HG03064 (cell line): Measurements from ENCODE around the gene ANKRD9.

Experiments
- ATAC-seq: cut with Tn5 transposase; IDR thresholded peaks from one replicate; pipeline ENCODE4 v1.9.1; 2021; ENCODE audit warnings: low read depth; ENCODE audit not compliant: unreplicated experiment

Gene ANKRD9

DNA sequence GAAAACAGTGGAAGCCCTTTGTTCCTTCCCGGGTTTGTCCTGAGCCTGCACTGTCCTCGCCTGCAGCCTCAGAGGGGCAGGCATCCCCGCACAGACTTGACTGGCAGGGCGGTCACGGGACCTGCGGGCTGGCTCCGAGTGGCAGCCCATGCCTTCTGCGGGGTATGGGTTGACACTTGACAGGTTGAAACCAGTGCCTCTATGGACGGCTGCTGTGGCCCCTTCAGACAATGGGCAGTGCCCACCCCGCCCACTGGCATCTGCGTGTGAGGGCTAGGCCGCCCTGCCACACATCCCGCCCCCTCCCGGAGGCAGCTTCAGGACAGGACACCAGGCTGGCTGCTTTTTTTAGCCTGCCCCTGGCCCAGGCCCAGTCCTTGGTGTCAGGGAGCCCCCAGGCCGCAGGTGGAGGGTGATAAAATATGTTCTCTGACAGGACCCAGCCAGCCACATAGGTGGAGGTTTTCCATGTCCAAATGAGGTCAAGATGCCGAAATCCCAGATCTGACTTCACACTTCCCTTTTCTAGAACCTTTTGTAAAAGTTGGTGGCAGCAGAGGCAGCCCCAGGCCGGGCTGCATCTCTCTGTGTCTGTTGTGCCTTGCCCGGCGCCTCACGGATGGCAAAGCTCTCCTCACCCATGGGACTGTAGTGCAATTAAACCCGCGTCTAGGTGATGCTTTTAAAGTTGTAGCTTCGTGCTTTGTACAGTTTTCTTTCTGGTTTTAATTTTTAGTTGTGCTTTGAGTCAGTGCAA is 10.0 kb downstream of the ANKRD9 start:
- no peak for ATAC-seq

DNA sequence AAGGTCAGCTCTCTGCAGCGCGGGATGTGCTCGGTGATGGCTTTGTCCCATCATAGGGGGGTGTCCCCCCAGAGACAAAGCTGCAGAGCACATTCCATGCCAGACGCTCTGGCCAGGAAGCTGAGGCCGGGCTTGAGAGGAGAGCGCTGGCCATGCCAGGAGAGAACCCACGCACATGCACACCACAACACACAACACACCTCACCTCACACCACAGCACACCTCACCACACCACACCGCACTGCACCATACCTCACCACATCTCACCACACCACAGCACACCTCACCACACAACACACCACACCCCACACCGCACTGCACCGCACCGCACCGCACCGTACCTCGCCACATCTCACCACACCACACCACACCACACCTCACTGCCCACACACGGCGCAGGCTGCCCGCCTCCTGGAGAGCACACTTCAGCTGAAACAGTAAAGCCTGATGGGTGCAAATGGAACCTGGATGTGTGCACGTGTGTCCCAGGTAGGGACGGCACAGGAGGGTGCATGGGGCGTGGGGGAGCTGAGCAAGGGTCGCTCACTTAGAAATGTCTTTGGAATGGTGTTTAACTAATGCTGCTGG is 10.8 kb downstream of the ANKRD9 start:
- ATAC-seq, result no peak

DNA sequence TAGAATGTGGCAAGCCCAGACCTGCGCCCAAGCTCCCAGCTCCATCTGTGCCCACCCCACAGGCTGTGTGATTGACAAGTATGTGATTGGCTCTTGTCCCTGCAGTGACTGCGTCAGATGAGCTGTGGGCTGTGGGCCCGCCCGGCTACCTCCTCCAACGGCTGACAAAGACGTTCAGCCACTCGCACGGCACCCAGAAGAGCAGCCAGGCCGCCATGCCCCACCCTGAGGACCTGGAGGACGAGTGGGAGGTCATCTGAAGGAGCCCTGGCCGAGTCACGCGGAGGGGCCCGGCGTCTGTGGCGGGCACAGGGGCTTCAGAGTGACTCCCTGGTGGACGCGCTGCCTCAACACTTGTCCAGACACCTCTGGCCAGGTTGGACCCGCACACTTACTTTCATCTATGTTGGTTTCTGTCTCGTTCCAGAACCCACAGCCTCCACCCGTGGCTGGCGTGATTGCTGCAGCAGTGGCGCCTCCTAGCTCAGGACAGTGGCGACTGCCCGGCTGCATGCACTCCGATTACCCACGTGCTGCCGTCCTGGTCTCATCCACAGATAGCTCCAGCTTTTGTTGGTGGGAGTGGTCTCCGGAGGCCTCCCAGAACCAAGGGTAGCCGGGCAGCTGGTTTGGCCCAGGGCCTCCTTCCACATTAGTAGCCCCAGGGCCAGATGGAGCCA is 11.4 kb downstream of the ANKRD9 start:
- ATAC-seq, result no peak

GRCh38 chr14:102496958-102497744 is 12.4 kb downstream of the ANKRD9 start:
- ATAC-seq, result no peak

DNA sequence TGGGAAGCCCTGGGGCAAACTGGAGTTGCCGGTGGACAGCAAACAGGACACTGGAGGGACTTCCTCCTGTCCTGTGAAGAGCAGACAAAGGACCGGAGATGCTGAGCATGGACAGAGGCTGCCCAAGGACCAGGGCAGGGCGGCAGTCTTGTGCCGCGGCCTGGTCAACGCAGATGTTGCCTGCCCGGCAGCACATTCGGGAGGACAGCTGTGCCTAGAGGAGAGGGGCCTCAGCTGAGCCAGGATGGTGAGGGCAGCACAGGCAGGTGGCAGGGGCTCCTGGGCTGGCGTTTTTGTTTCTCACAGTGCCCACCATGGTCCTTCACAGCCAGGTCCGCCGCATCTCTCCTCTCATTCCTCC is 13.3 kb downstream of the ANKRD9 start:
- no peak for ATAC-seq

- no peak for ATAC-seq
These were observed 13.9 kb downstream of the ANKRD9 start for GRCh38 chr14:102495491-102496330.

GRCh38 chr14:102493585-102493984 is 16.0 kb downstream of the ANKRD9 start:
- no peak for ATAC-seq

GRCh38 chr14:102493096-102493495 is 16.5 kb downstream of the ANKRD9 start:
- no peak for ATAC-seq

DNA sequence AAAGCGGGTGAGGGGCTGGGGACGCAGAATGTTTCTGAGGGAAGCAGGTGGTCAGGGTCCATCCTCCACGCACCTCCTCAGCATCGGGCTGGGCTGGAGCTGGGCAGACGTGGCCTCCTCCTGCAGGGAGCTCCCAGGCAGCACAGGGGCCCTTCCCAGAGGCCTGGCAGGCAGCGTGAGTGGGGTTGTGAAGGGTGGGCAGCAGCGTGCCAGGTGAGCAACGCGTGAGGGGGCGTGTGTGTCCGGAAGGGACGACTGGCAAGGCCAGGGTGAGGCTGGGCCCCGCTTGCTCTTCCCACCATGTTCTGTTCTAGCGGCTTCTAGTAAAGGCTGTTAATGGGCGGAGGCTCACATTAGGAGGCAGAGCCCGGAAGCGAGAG is 17.1 kb downstream of the ANKRD9 start:
- ATAC-seq, result no peak

DNA sequence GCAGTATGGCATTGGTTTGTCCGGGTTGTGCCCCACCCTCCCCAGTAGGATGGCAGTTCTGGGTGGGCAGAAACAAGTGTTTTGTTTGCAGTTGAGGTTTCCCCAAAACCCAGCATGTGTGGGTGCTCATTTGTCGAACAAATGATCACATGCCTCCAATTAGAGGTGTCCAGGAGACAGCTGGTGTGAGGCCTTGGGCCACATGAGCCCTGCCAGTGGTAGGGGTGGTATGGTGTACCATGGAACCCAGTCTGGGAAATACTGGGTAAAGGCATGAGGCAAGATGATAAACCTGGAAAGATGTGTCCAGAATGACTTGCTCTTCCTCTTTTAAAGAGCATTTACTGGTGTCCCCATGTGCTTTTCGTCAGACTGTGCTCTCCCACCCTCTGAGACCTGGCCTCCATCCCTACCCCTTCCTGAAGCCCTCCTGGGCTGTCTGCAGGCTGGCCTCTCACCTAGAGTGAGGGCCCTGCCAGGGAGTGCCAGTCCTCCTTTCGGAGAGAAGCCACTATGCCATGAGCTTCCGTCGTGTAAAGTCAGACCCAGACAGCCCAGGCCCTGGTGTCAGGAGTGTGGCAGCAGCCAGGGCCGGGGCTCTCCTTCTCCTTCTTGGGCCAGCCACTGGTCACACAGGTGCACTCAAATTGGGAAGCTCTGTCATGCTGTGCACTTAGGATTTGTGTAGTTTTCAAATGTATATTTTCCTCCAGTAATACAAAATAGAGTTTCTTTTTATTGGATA is 17.6 kb downstream of the ANKRD9 start:
- no peak for ATAC-seq

- no peak for ATAC-seq
These were observed 18.2 kb downstream of the ANKRD9 start for GRCh38 chr14:102491366-102491765.

- ATAC-seq, result no peak
These were observed 19.1 kb downstream of the ANKRD9 start for GRCh38 chr14:102490456-102490855.

GRCh38 chr14:102487204-102487577 is 22.4 kb downstream of the ANKRD9 start:
- no peak for ATAC-seq

GRCh38 chr14:102486513-102487203 is 22.9 kb downstream of the ANKRD9 start:
- no peak for ATAC-seq

GRCh38 chr14:102485693-102486512 is 23.7 kb downstream of the ANKRD9 start:
- ATAC-seq, result no peak

GRCh38 chr14:102484316-102484715 is 25.3 kb downstream of the ANKRD9 start:
- no peak for ATAC-seq

- no peak for ATAC-seq
These were observed 27.8 kb downstream of the ANKRD9 start for GRCh38 chr14:102481791-102482238.

GRCh38 chr14:102481371-102481770 is 28.2 kb downstream of the ANKRD9 start:
- no peak for ATAC-seq
